Epithelial cell of esophagus (primary cell): ENCODE data around the gene HAUS8.
"Not testable (repeated sequence)": the region's sequence is repeated elsewhere in the genome, so short reads cannot be mapped to it uniquely, and the experiment has no call there.

Experiments used
- DNase-seq: peaks from one replicate; pipeline ENCODE4 v3.0.0; 2010; ENCODE audit warnings: low read depth
- H3K4me3 ChIP-seq: 2 replicates; pipeline ENCODE4 v1.5.1; 2011; ENCODE audit warnings: mild to moderate bottlenecking, low read length, control low read depth
- CTCF ChIP-seq: IDR thresholded peaks from 2 replicates; pipeline ENCODE4 v1.5.1; 2011; ENCODE audit warnings: low read depth, mild to moderate bottlenecking, low read length, control low read depth, inconsistent platforms; ENCODE audit not compliant: insufficient read depth; ENCODE audit errors: missing control alignments

HAUS8 gene

GRCh38 chr19:17022738-17023137, 52.5 kb downstream of the HAUS8 start:
- DNase-seq = no peak
- no peak overlapping the region for H3K4me3 ChIP-seq
- TF ChIP-seq CTCF = no peak

GRCh38 chr19:17021793-17022590, 53.3 kb downstream of the HAUS8 start:
- no peak for TF ChIP-seq CTCF
- DNase-seq = peak; percentile 92
- H3K4me3 ChIP-seq = no peak overlapping the region

GRCh38 chr19:17021328-17021727, 53.9 kb downstream of the HAUS8 start:
- no peak for DNase-seq
- TF ChIP-seq CTCF = no peak
- H3K4me3 ChIP-seq = no peak overlapping the region

GRCh38 chr19:17020823-17021222, 54.4 kb downstream of the HAUS8 start:
- no peak for TF ChIP-seq CTCF
- no peak for DNase-seq
- H3K4me3 ChIP-seq = no peak overlapping the region

- TF ChIP-seq CTCF = no peak
- H3K4me3 ChIP-seq = no peak overlapping the region
- no peak for DNase-seq
Measured at GRCh38 chr19:17020385-17020784, 54.9 kb downstream of the HAUS8 start.

GRCh38 chr19:17014212-17014861, 60.9 kb downstream of the HAUS8 start:
- peak; percentile 65 for DNase-seq

GRCh38 chr19:17011485-17011884, 63.8 kb downstream of the HAUS8 start:
- TF ChIP-seq CTCF = no peak

More at GRCh38 chr19:17014212-17014861, 60.9 kb downstream of the HAUS8 start:
- H3K4me3 ChIP-seq = not testable (repeated sequence)

More at GRCh38 chr19:17011485-17011884, 63.8 kb downstream of the HAUS8 start:
- DNase-seq = no peak
- H3K4me3 ChIP-seq = no peak overlapping the region
